Stimulated activated CD8-positive, alpha-beta memory T cell treated with anti-CD3 and anti-CD28 coated beads, Interleukin-7, amount 100 ng/mL, for 4 hours (primary cell): ENCODE data around the gene ZNF274.
"Not testable (repeated sequence)": the region's sequence is repeated elsewhere in the genome, so short reads cannot be mapped to it uniquely, and the experiment has no call there.

Experiments
- DNase-seq, 2 donors: peaks; one replicate each; pipeline ENCODE4 v3.0.0-alpha.2; 2020; ENCODE audit warnings: low read depth in 2 of 2

Gene ZNF274

GRCh38 chr19:58212336-58213074 lies 29.6 kb downstream of the ZNF274 start:
- no peak for DNase-seq

- no peak for DNase-seq
These were observed 30.2 kb downstream of the ZNF274 start for GRCh38 chr19:58213075-58213369.

- DNase-seq = no peak
These were observed 34.2 kb downstream of the ZNF274 start for GRCh38 chr19:58217069-58217481.

GRCh38 chr19:58217607-58218391 lies 34.9 kb downstream of the ZNF274 start:
- DNase-seq = no peak

GRCh38 chr19:58218899-58219298 lies 36.0 kb downstream of the ZNF274 start:
- no peak for DNase-seq

- no peak for DNase-seq
These were observed 45.2 kb downstream of the ZNF274 start for GRCh38 chr19:58227964-58228584.

- DNase-seq = peak; percentile 12 to 47
These were observed 45.9 kb downstream of the ZNF274 start, which contains the start of gene ZNF544 for GRCh38 chr19:58228585-58229254. Gene ZNF544, plus strand, starts transcription at chr19:58228914. Its CDS starts 15,110 bp downstream, at chr19:58244024.

- peak in 1 of 2 donors; percentile 1 for DNase-seq
These were observed 46.4 kb downstream of the ZNF274 start for GRCh38 chr19:58229255-58229639.

- DNase-seq = no peak
These were observed 54.5 kb downstream of the ZNF274 start for GRCh38 chr19:58237324-58237723.

GRCh38 chr19:58243351-58243750 lies 60.5 kb downstream of the ZNF274 start:
- no peak for DNase-seq

- DNase-seq = no peak
These were observed 66.0 kb downstream of the ZNF274 start for GRCh38 chr19:58248886-58249285.

GRCh38 chr19:58252102-58252685 lies 69.3 kb downstream of the ZNF274 start:
- DNase-seq = no peak

GRCh38 chr19:58258259-58258658 lies 75.4 kb downstream of the ZNF274 start:
- DNase-seq = not testable (repeated sequence)

- no peak for DNase-seq
These were observed 78.7 kb downstream of the ZNF274 start for GRCh38 chr19:58261600-58261967.

GRCh38 chr19:58261968-58262921 lies 79.4 kb downstream of the ZNF274 start:
- DNase-seq = no peak

- DNase-seq = no peak
These were observed 80.0 kb downstream of the ZNF274 start for GRCh38 chr19:58262922-58263296.
